IMR-90 (cell line): Measurements from ENCODE around the gene ZNF662. TPM values are rescaled to one million over a fixed set of nuclear protein-coding genes. Genes with fewer than 3 reads are reported as not detected.

ENCODE experiments used
- ATAC-seq: fragments of 200-7000 bp; cut with Tn5 transposase; 2 replicates; pipeline ENCODE4 v1.9.1; 2020; ENCODE audit warnings: low read depth, mild to moderate bottlenecking, moderate library complexity
- BruUV-seq: library from RNA; stranded (reverse); fragments of 400-500 nt; replicated peaks from 2 replicates; lab custom pipeline; 2021; lab: Mats Ljungman, UMichigan
- CTCF ChIA-PET: fragments of 300-600 bp; formaldehyde crosslinking; extraction: SDS; loops from one replicate; lab custom pipeline; 2021; ENCODE audit warnings: antibody characterized with exemption; lab: Yijun Ruan, JAX
- POLR2A ChIA-PET: fragments of 300-600 bp; sonication (Branson Sonifier 250); formaldehyde crosslinking; loops from one replicate; lab custom pipeline; 2022; ENCODE audit warnings: antibody characterized with exemption; ENCODE audit not compliant: unreplicated experiment; lab: Charles Lee
- DNase-seq: peaks from one replicate; pipeline ENCODE4 v3.0.0; 2013
- H2AFZ ChIP-seq: replicated peaks from 2 replicates; pipeline ENCODE3; 2013; ENCODE audit warnings: low read length, mild to moderate bottlenecking; ENCODE audit not compliant: poor library complexity
- H2AK5ac ChIP-seq: 2 replicates; pipeline ENCODE4 v1.6.1; 2013; ENCODE audit warnings: low read depth, low read length, inconsistent platforms
- H2AK9ac ChIP-seq: replicated peaks from 2 replicates; pipeline ENCODE3; 2013; ENCODE audit warnings: mild to moderate bottlenecking, low read depth, low read length, moderate library complexity; ENCODE audit not compliant: poor library complexity
- H2BK120ac ChIP-seq: 2 replicates; pipeline ENCODE4 v1.6.1; 2013; ENCODE audit warnings: low read depth, low read length, inconsistent platforms
- H2BK15ac ChIP-seq: 3 replicates; pipeline ENCODE4 v1.6.1; 2013; ENCODE audit warnings: low read depth, low read length, inconsistent platforms
- H2BK20ac ChIP-seq: 2 replicates; pipeline ENCODE4 v1.6.1; 2013; ENCODE audit warnings: low read depth, mild to moderate bottlenecking, inconsistent platforms, low read length, moderate library complexity
- H2BK5ac ChIP-seq: 2 replicates; pipeline ENCODE4 v1.6.1; 2013; ENCODE audit warnings: mild to moderate bottlenecking, low read depth, low read length, inconsistent platforms; ENCODE audit not compliant: poor library complexity, severe bottlenecking
- H3K14ac ChIP-seq: replicated peaks from 2 replicates; pipeline ENCODE4 v1.6.1; 2013; ENCODE audit warnings: low read depth, low read length, inconsistent platforms
- H3K18ac ChIP-seq: 2 replicates; pipeline ENCODE4 v1.6.1; 2013; ENCODE audit warnings: low read depth, low read length, control low read depth
- H3K23ac ChIP-seq: 2 replicates; pipeline ENCODE4 v1.6.1; 2013; ENCODE audit warnings: low read depth, low read length, inconsistent platforms
- H3K27ac ChIP-seq: 2 replicates; pipeline ENCODE4 v1.5.1; 2013; ENCODE audit warnings: mild to moderate bottlenecking, control low read depth, low read length; ENCODE audit not compliant: insufficient read depth
- H3K27me3 ChIP-seq: 2 replicates; pipeline ENCODE4 v1.6.1; 2013; ENCODE audit warnings: low read length; ENCODE audit not compliant: control insufficient read depth, insufficient read depth
- H3K36me3 ChIP-seq: 2 replicates; pipeline ENCODE4 v1.6.1; 2013; ENCODE audit warnings: low read length, mixed read lengths; ENCODE audit not compliant: control insufficient read depth, insufficient read depth
- H3K4ac ChIP-seq: 2 replicates; pipeline ENCODE4 v1.6.1; 2013; ENCODE audit warnings: low read depth, low read length, inconsistent platforms
- H3K4me1 ChIP-seq: 2 replicates; pipeline ENCODE4 v1.6.1; 2013; ENCODE audit warnings: low read length, mixed read lengths; ENCODE audit not compliant: control insufficient read depth, insufficient read depth
- H3K4me2 ChIP-seq: 2 replicates; pipeline ENCODE4 v1.6.1; 2013; ENCODE audit warnings: low read depth, mild to moderate bottlenecking, control low read depth, low read length, moderate library complexity
- H3K4me3 ChIP-seq: 2 replicates; pipeline ENCODE4 v1.5.1; 2013; ENCODE audit warnings: low read depth, mild to moderate bottlenecking, control low read depth, low read length, moderate library complexity; ENCODE audit not compliant: insufficient read depth
- H3K56ac ChIP-seq: 2 replicates; pipeline ENCODE4 v1.6.1; 2013; ENCODE audit warnings: low read length, inconsistent platforms; ENCODE audit not compliant: insufficient read depth; ENCODE audit errors: extremely low read depth
- H3K79me1 ChIP-seq, 2 experiments: 2 replicates each; pipeline ENCODE4 v1.6.1; 2013; ENCODE audit warnings: low read length in 2 of 2, inconsistent platforms in 1 of 2, low read depth in 1 of 2
- H3K9ac ChIP-seq: 2 replicates; pipeline ENCODE4 v1.6.1; 2013; ENCODE audit warnings: low read depth, low read length, control low read depth
- H3K9me1 ChIP-seq: 2 replicates; pipeline ENCODE4 v1.6.1; 2013; ENCODE audit warnings: low read length, inconsistent platforms; ENCODE audit not compliant: insufficient read depth
- H3K9me3 ChIP-seq: 2 replicates; pipeline ENCODE4 v1.6.1; 2013; ENCODE audit warnings: low read length; ENCODE audit not compliant: control insufficient read depth, insufficient read depth
- H4K20me1 ChIP-seq: 2 replicates; pipeline ENCODE4 v1.6.1; 2013; ENCODE audit warnings: low read length, inconsistent platforms; ENCODE audit not compliant: insufficient read depth
- H4K5ac ChIP-seq: 2 replicates; pipeline ENCODE4 v1.6.1; 2013; ENCODE audit warnings: mild to moderate bottlenecking, low read depth, low read length, control low read depth
- H4K8ac ChIP-seq, 2 experiments: 2 replicates each; pipeline ENCODE4 v1.6.1; 2013; ENCODE audit warnings: low read depth in 2 of 2, low read length in 2 of 2, control low read depth in 1 of 2, inconsistent platforms in 1 of 2
- H4K91ac ChIP-seq: 2 replicates; pipeline ENCODE4 v1.6.1; 2013; ENCODE audit warnings: low read depth, low read length, inconsistent platforms; ENCODE audit not compliant: insufficient read depth
- WGBS, 2 experiments: methylation state at CpG; one replicate each; pipeline versions ENCODE4 v1.1.5 to v1.1.7; 2013; ENCODE audit warnings: missing lambda C conversion rate in 2 of 2; ENCODE audit not compliant: insufficient read length in 1 of 2; ENCODE audit errors: extremely low coverage in 2 of 2; 5-methylcytosine and 5-hydroxymethylcytosine counted together
- dilution Hi-C: fragments of 300-500 bp; cut with HindIII; formaldehyde crosslinking; loops from one replicate; pipeline ENCODE4 v1.14.3; 2018; ENCODE audit warnings: low sequenced_read_pairs; ENCODE audit not compliant: unreplicated experiment
- in situ Hi-C: fragments of 300-500 bp; cut with MboI; formaldehyde crosslinking; loops from 3 replicates; pipeline ENCODE4 v1.14.3; 2019; ENCODE audit warnings: low sequenced_read_pairs, inconsistent platforms, mixed read lengths
- intact Hi-C: fragments of 100-400 bp; cut with micrococcal nuclease; formaldehyde crosslinking; loops from 2 replicates; pipeline ENCODE4 v1.10.0; 2022
- polyA plus RNA-seq, 3 experiments: library from polyadenylated mRNA; depleted of rRNA; stranded (reverse); fragments of >200 nt; gene quantifications; 2 replicates each; pipeline ENCODE4 v1.2.3, GENCODE V29; 2012; ENCODE audit warnings: low replicate concordance in 1 of 3
- total RNA-seq: library from RNA; depleted of rRNA; stranded (reverse); fragments of >200 nt; gene quantifications from 2 replicates; pipeline ENCODE4 v1.2.3, GENCODE V29; 2012; rRNA removed
- TF ChIP-seq, protein P1 (sequence below): fragments of 150-350 bp; IDR thresholded peaks from 2 replicates; pipeline ENCODE4 v1.6.1; 2016; ENCODE audit warnings: low read depth, mild to moderate bottlenecking, low read length, moderate library complexity, borderline replicate concordance

ZNF662 gene
- total and polyA plus RNA-seq, 2 of the 4 experiments (the other 2 are of a cell fraction): 0.29 to 0.54 TPM

GRCh38 chr3:42964266-42964665 lies 58.3 kb downstream of the ZNF662 start:
- no peak overlapping the region for H3K14ac ChIP-seq
- no peak overlapping the region for H2BK15ac ChIP-seq
- H2AK9ac ChIP-seq: no peak overlapping the region
- H2BK120ac ChIP-seq: no peak overlapping the region
- intact Hi-C loops (loop anchor here (5.0 kb wide), 1 partner anchor 538 kb away; no protein-coding TSS in a partner anchor), dilution Hi-C loops (no loop called here), in situ Hi-C loops (loop anchor here (5.0 to 25.0 kb wide), 3 partner anchors 193 to 1223 kb away; no protein-coding TSS in a partner anchor)
- no peak overlapping the region for H4K5ac ChIP-seq
- no peak overlapping the region for H3K4me2 ChIP-seq
- no peak overlapping the region for H2AFZ ChIP-seq
- no peak overlapping the region for H2BK20ac ChIP-seq
- H4K8ac ChIP-seq: no peak overlapping the region
- H3K27me3 ChIP-seq: no peaks in the 10 kb centered on the region; the same call in none of the 2 replicates
- ChIA-PET CTCF (interaction anchor here (1.2 to 4.6 kb wide), 2 partner anchors 190 to 198 kb away, joined by 3 to 46 read pairs; no protein-coding TSS in a partner anchor), POLR2A (no interaction called here)
- H2BK5ac ChIP-seq: no peak overlapping the region
- BruUV-seq: no TSS peak
- H4K91ac ChIP-seq: no peak overlapping the region
- no peak overlapping the region for H3K4me3 ChIP-seq
- H3K4me1 ChIP-seq: no peaks in the 10 kb centered on the region
- no peak overlapping the region for H2AK5ac ChIP-seq
- no peak for DNase-seq
- TF ChIP-seq, protein P1, sequence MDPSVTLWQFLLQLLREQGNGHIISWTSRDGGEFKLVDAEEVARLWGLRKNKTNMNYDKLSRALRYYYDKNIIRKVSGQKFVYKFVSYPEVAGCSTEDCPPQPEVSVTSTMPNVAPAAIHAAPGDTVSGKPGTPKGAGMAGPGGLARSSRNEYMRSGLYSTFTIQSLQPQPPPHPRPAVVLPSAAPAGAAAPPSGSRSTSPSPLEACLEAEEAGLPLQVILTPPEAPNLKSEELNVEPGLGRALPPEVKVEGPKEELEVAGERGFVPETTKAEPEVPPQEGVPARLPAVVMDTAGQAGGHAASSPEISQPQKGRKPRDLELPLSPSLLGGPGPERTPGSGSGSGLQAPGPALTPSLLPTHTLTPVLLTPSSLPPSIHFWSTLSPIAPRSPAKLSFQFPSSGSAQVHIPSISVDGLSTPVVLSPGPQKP: no peak
- no peak overlapping the region for H3K27ac ChIP-seq
- no peak overlapping the region for H3K4ac ChIP-seq
- no CpG with 5 or more reads among the region's 4 CpGs for WGBS, 2 experiments
- no peak overlapping the region for H3K18ac ChIP-seq
- no peaks in the 10 kb centered on the region for H3K79me1 ChIP-seq
- H3K23ac ChIP-seq: no peak overlapping the region
- no peak overlapping the region for H3K56ac ChIP-seq
- H3K9ac ChIP-seq: no peak overlapping the region
- ATAC-seq: no peak
- H4K20me1 ChIP-seq: no peaks in the 10 kb centered on the region
- no peaks in the 10 kb centered on the region for H3K36me3 ChIP-seq
- no peaks in the 10 kb centered on the region for H3K9me3 ChIP-seq
- H3K9me1 ChIP-seq: no peaks in the 10 kb centered on the region

Other genes starting within 250 kb of the ZNF662 start
- not detected in 2 replicates for gene KLHL40, start 220.6 kb upstream of the ZNF662 start, total RNA-seq
- gene KLHL40, start 220.6 kb upstream of the ZNF662 start, polyA plus RNA-seq (2012; rRNA removed): not detected in 2 replicates
- gene HHATL, start 203.3 kb upstream of the ZNF662 start, total RNA-seq: not detected in 2 replicates
- not detected in 2 replicates for gene HHATL, start 203.3 kb upstream of the ZNF662 start, polyA plus RNA-seq (2012; rRNA removed)
- 0.18 and 0.28 TPM in 2 replicates for gene CCDC13, start 132.9 kb upstream of the ZNF662 start, total RNA-seq
- gene CCDC13, start 132.9 kb upstream of the ZNF662 start, polyA plus RNA-seq (2012; rRNA removed): 0.19 TPM in 2 replicates
- gene HIGD1A, start 101.7 kb upstream of the ZNF662 start, total RNA-seq: 86.6 and 201 TPM in 2 replicates
- 106 and 137 TPM in 2 replicates for gene HIGD1A, start 101.7 kb upstream of the ZNF662 start, polyA plus RNA-seq (2012; rRNA removed)
- not detected in 2 replicates for gene ACKR2, start 96.7 kb upstream of the ZNF662 start, total RNA-seq
- 0.07 and 0.10 TPM in 2 replicates for gene ACKR2, start 96.7 kb upstream of the ZNF662 start, polyA plus RNA-seq (2012; rRNA removed)
- gene CYP8B1, start 30.3 kb upstream of the ZNF662 start, total RNA-seq: not detected in 2 replicates
- not detected in 2 replicates for gene CYP8B1, start 30.3 kb upstream of the ZNF662 start, polyA plus RNA-seq (2012; rRNA removed)
- gene GASK1A, start 73.2 kb downstream of the ZNF662 start, total RNA-seq: 0.18 and 0.28 TPM in 2 replicates
- 0.06 and 0.19 TPM in 2 replicates for gene GASK1A, start 73.2 kb downstream of the ZNF662 start, polyA plus RNA-seq (2012; rRNA removed)
- 6.4 and 7.5 TPM in 2 replicates for gene POMGNT2, start 199.9 kb downstream of the ZNF662 start, total RNA-seq
- 16.2 and 19.4 TPM in 2 replicates for gene POMGNT2, start 199.9 kb downstream of the ZNF662 start, polyA plus RNA-seq (2012; rRNA removed)